ENCODE measurements around the gene RPS6KB1.
"Not testable (repeated sequence)": the region's sequence is repeated elsewhere in the genome, so short reads cannot be mapped to it uniquely, and the experiment has no call there.

RPS6KB1 gene

GRCh38 chr17:59950049-59950448, 57.1 kb downstream of the RPS6KB1 start:
- peak overlapping the region; percentile 49 for H3K4me2 ChIP-seq (ENCODE audit: low read length)
- no peak overlapping the region for H3K27ac ChIP-seq (ENCODE audit: low read depth, low read length)
- no peaks in the 10 kb centered on the region for H3K9me3 ChIP-seq (ENCODE audit: control insufficient read depth, insufficient read depth, low read length)
- H3K9me2 ChIP-seq (replicated peaks; ENCODE audit: control insufficient read depth, low read length), result no peaks in the 10 kb centered on the region
- no peak overlapping the region for H3K4me3 ChIP-seq (ENCODE audit: low read length)
- peaks cover 10% of the 10 kb centered on the region for H3K79me2 ChIP-seq (ENCODE audit: control insufficient read depth, low read length)
- H4K20me1 ChIP-seq (ENCODE audit: control insufficient read depth, insufficient read depth, low read depth, low read length), result no peaks in the 10 kb centered on the region; the same call in 1 of the 2 replicates
- H3K27me3 ChIP-seq (ENCODE audit: control insufficient read depth, low read length), result no peaks in the 10 kb centered on the region
- peaks cover 64% of the 10 kb centered on the region for H3K4me1 ChIP-seq (ENCODE audit: control insufficient read depth, low read length)
- peaks cover 13% of the 10 kb centered on the region for H3F3A ChIP-seq (ENCODE audit: control insufficient read depth, insufficient read depth)
- peaks cover 77% of the 10 kb centered on the region for H3K36me3 ChIP-seq (ENCODE audit: control insufficient read depth, low read length)
- no peak for TF ChIP-seq EZH2phosphoT487 (IDR thresholded peaks at IDR 0.05; ENCODE audit: borderline replicate concordance, low read length)
- no peak for TF ChIP-seq CTCF (IDR thresholded peaks at IDR 0.05; ENCODE audit: low read depth, low read length, poor library complexity, severe bottlenecking)

GRCh38 chr17:59954856-59955255, 61.9 kb downstream of the RPS6KB1 start:
- no peak overlapping the region for H3K4me3 ChIP-seq (ENCODE audit: low read length)
- no peak overlapping the region for H3K27ac ChIP-seq (ENCODE audit: low read depth, low read length)
- peaks cover 75% of the 10 kb centered on the region for H3K36me3 ChIP-seq (ENCODE audit: control insufficient read depth, low read length)
- peaks cover 19% of the 10 kb centered on the region for H3K4me1 ChIP-seq (ENCODE audit: control insufficient read depth, low read length)
- H3K9me3 ChIP-seq (ENCODE audit: control insufficient read depth, insufficient read depth, low read length), result no peaks in the 10 kb centered on the region
- H3K27me3 ChIP-seq (ENCODE audit: control insufficient read depth, low read length), result no peaks in the 10 kb centered on the region
- 0 out of 2 replicates have a peak, but pooled peaks cover 2% of the 10 kb centered on the region for H3F3A ChIP-seq (ENCODE audit: control insufficient read depth, insufficient read depth)
- TF ChIP-seq EZH2phosphoT487 (IDR thresholded peaks at IDR 0.05; ENCODE audit: borderline replicate concordance, low read length), result no peak
- TF ChIP-seq CTCF (IDR thresholded peaks at IDR 0.05; ENCODE audit: low read depth, low read length, poor library complexity, severe bottlenecking), result no peak
- H4K20me1 ChIP-seq (ENCODE audit: control insufficient read depth, insufficient read depth, low read depth, low read length), result no peaks in the 10 kb centered on the region; the same call in 1 of the 2 replicates
- no peak overlapping the region for H3K4me2 ChIP-seq (ENCODE audit: low read length)
- no peaks in the 10 kb centered on the region for H3K79me2 ChIP-seq (ENCODE audit: control insufficient read depth, low read length)
- H3K9me2 ChIP-seq (replicated peaks; ENCODE audit: control insufficient read depth, low read length), result no peaks in the 10 kb centered on the region

- not testable (repeated sequence) for H3K9me3 ChIP-seq (ENCODE audit: control insufficient read depth, insufficient read depth, low read length); H3K9me2 ChIP-seq (replicated peaks; ENCODE audit: control insufficient read depth, low read length); H3K27me3 ChIP-seq (ENCODE audit: control insufficient read depth, low read length); H3K4me2 ChIP-seq (ENCODE audit: low read length); H4K20me1 ChIP-seq (ENCODE audit: control insufficient read depth, insufficient read depth, low read depth, low read length); H3K27ac ChIP-seq (ENCODE audit: low read depth, low read length); H3F3A ChIP-seq (ENCODE audit: control insufficient read depth, insufficient read depth); H3K4me3 ChIP-seq (ENCODE audit: low read length)
- Histone ChIP-seq H3K36me3 (ENCODE audit: control insufficient read depth, low read length) (peaks cover 57% of the 10 kb centered on the region), H3K79me2 (ENCODE audit: control insufficient read depth, low read length) (peaks cover 19% of the 10 kb centered on the region), H3K4me1 (ENCODE audit: control insufficient read depth, low read length) (peaks cover 14% of the 10 kb centered on the region)
Measured at GRCh38 chr17:59959574-59959973, 66.7 kb downstream of the RPS6KB1 start.

- Histone ChIP-seq H3F3A (ENCODE audit: control insufficient read depth, insufficient read depth) (peaks cover 4% of the 10 kb centered on the region; the same call in 1 of the 2 replicates), H3K4me2 (ENCODE audit: low read length) (peak overlapping the region; percentile 77), H3K4me3 (ENCODE audit: low read length) (peak overlapping the region; percentile 95; the same call in 1 of the 2 replicates), H3K4me1 (ENCODE audit: control insufficient read depth, low read length) (peaks cover 19% of the 10 kb centered on the region), H4K20me1 (ENCODE audit: control insufficient read depth, insufficient read depth, low read depth, low read length) (no peaks in the 10 kb centered on the region), H3K9me3 (ENCODE audit: control insufficient read depth, insufficient read depth, low read length) (no peaks in the 10 kb centered on the region), H3K27me3 (ENCODE audit: control insufficient read depth, low read length) (no peaks in the 10 kb centered on the region), H3K79me2 (ENCODE audit: control insufficient read depth, low read length) (peaks cover 19% of the 10 kb centered on the region), H3K9me2 (replicated peaks; ENCODE audit: control insufficient read depth, low read length) (no peaks in the 10 kb centered on the region), H3K27ac (ENCODE audit: low read depth, low read length) (no peak overlapping the region), H3K36me3 (ENCODE audit: control insufficient read depth, low read length) (peaks cover 30% of the 10 kb centered on the region)
- TF ChIP-seq EZH2phosphoT487 (IDR thresholded peaks at IDR 0.05; ENCODE audit: borderline replicate concordance, low read length), result no peak
- no peak for TF ChIP-seq CTCF (IDR thresholded peaks at IDR 0.05; ENCODE audit: low read depth, low read length, poor library complexity, severe bottlenecking)
Measured at GRCh38 chr17:59962739-59963318, 69.9 kb downstream of the RPS6KB1 start.

All from DOHH2 (cell line).